GM18505 (cell line): Measurements from ENCODE around the gene PDLIM5.

Source experiments
- ATAC-seq: cut with Tn5 transposase; IDR thresholded peaks from one replicate; pipeline ENCODE4 v1.9.1; 2021; ENCODE audit not compliant: unreplicated experiment
- POLR2A ChIP-seq: IDR thresholded peaks from 4 replicates; pipeline ENCODE4 v1.6.1; 2011; ENCODE audit warnings: borderline replicate concordance; ENCODE audit not compliant: insufficient read depth, insufficient read length; ENCODE audit errors: extremely low read depth

The PDLIM5 gene

GRCh38 chr4:94561249-94562024 is 109.7 kb downstream of the PDLIM5 start:
- no peak for TF ChIP-seq POLR2A
- ATAC-seq, result no peak

- ATAC-seq, result no peak
- TF ChIP-seq POLR2A, result no peak
Measured at GRCh38 chr4:94562285-94562684, 110.5 kb downstream of the PDLIM5 start.

GRCh38 chr4:94564252-94564651 is 112.5 kb downstream of the PDLIM5 start:
- no peak for TF ChIP-seq POLR2A

GRCh38 chr4:94566420-94566819 is 114.7 kb downstream of the PDLIM5 start:
- ATAC-seq, result no peak
- TF ChIP-seq POLR2A, result no peak

More at GRCh38 chr4:94564252-94564651, 112.5 kb downstream of the PDLIM5 start:
- ATAC-seq, result no peak

GRCh38 chr4:94567811-94568210 is 116.1 kb downstream of the PDLIM5 start:
- peak; percentile 73 for ATAC-seq

GRCh38 chr4:94570558-94570957 is 118.8 kb downstream of the PDLIM5 start:
- no peak for ATAC-seq
- no peak for TF ChIP-seq POLR2A

More at GRCh38 chr4:94567811-94568210, 116.1 kb downstream of the PDLIM5 start:
- TF ChIP-seq POLR2A, result no peak

- no peak for TF ChIP-seq POLR2A
Measured at GRCh38 chr4:94571298-94571697, 119.6 kb downstream of the PDLIM5 start.

GRCh38 chr4:94571715-94572114 is 120.0 kb downstream of the PDLIM5 start:
- TF ChIP-seq POLR2A, result no peak
- ATAC-seq, result no peak

More at GRCh38 chr4:94571298-94571697, 119.6 kb downstream of the PDLIM5 start:
- ATAC-seq, result no peak

GRCh38 chr4:94574050-94574449 is 122.3 kb downstream of the PDLIM5 start:
- no peak for ATAC-seq
- TF ChIP-seq POLR2A, result no peak

- TF ChIP-seq POLR2A, result no peak
- ATAC-seq, result no peak
Measured at GRCh38 chr4:94574616-94575015, 122.9 kb downstream of the PDLIM5 start.

GRCh38 chr4:94575652-94576051 is 123.9 kb downstream of the PDLIM5 start:
- ATAC-seq, result no peak
- TF ChIP-seq POLR2A, result no peak

GRCh38 chr4:94576210-94576609 is 124.5 kb downstream of the PDLIM5 start:
- ATAC-seq, result no peak
- no peak for TF ChIP-seq POLR2A

- no peak for TF ChIP-seq POLR2A
- no peak for ATAC-seq
Measured at GRCh38 chr4:94577136-94577535, 125.4 kb downstream of the PDLIM5 start.

- no peak for ATAC-seq
- no peak for TF ChIP-seq POLR2A
Measured at GRCh38 chr4:94578195-94578594, 126.5 kb downstream of the PDLIM5 start.
